HEK293T (cell line): ENCODE measurements around the gene MKNK1.

ENCODE experiments used
- BHLHE40 ChIP-seq: fragments of 450-650 bp; IDR thresholded peaks from 2 replicates; pipeline ENCODE4 v1.6.1; 2016; ENCODE audit warnings: mild to moderate bottlenecking, moderate library complexity, borderline replicate concordance
- ELF4 ChIP-seq: fragments of 450-650 bp; IDR thresholded peaks from 2 replicates; pipeline ENCODE4 v1.6.1; 2017; ENCODE audit warnings: antibody characterized with exemption
- FOXA1 ChIP-seq: fragments of 450-650 bp; IDR thresholded peaks from 2 replicates; pipeline ENCODE4 v1.6.1; 2016; ENCODE audit warnings: mild to moderate bottlenecking
- FOXK2 ChIP-seq: fragments of 450-650 bp; IDR thresholded peaks from 2 replicates; pipeline ENCODE4 v1.6.1; 2016; ENCODE audit warnings: mild to moderate bottlenecking
- L3MBTL2 ChIP-seq: fragments of 450-650 bp; conservative IDR thresholded peaks from 2 replicates; pipeline ENCODE4 v1.6.1; 2016; ENCODE audit warnings: mild to moderate bottlenecking
- LEF1 ChIP-seq: fragments of 450-650 bp; IDR thresholded peaks from 2 replicates; pipeline ENCODE4 v1.6.1; 2017; ENCODE audit warnings: mild to moderate bottlenecking, borderline replicate concordance
- SP1 ChIP-seq: fragments of 450-650 bp; IDR thresholded peaks from 2 replicates; pipeline ENCODE4 v1.6.1; 2017
- SUZ12 ChIP-seq: fragments of 450-650 bp; IDR thresholded peaks from 2 replicates; pipeline ENCODE4 v1.6.1; 2016; ENCODE audit warnings: mild to moderate bottlenecking
- ZNF384 ChIP-seq: fragments of 450-650 bp; IDR thresholded peaks from 2 replicates; pipeline ENCODE4 v1.6.1; 2016

DNA sequence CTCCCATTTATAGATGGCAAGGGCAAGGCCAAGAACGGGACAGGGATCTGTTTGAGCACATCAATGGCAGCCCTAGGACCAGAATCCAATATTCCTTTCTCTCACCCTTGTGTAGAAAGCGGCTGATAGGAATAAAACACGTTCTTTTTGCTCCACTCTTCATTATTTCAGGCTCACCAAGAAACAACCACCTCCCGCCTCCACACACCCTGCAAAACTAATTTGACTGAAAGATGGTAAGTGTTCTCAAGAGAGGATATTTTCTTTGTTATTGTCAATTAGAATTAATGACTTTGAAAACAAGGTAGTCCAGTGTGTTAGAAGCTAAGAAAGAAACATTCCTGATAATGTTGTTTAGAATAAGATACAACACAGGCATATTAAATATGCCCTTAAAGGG, 40.7 kb downstream of the MKNK1 start:
- TF ChIP-seq FOXA1 = no peak
- TF ChIP-seq BHLHE40 = no peak
- no peak for TF ChIP-seq L3MBTL2
- TF ChIP-seq FOXK2 = no peak
- no peak for TF ChIP-seq LEF1
- TF ChIP-seq ELF4 = no peak
- no peak for TF ChIP-seq SP1
- TF ChIP-seq SUZ12 = no peak
- TF ChIP-seq ZNF384 = no peak
